Neutrophil (primary cell): Measurements from ENCODE around the gene NOX5.

ENCODE experiments used
- H3K27ac ChIP-seq: fragments of 200-600 bp; sonication (generic); 2 replicates; pipeline ENCODE4 v1.5.1; 2016; ENCODE audit warnings: mild to moderate bottlenecking, moderate library complexity
- H3K27me3 ChIP-seq: fragments of 200-600 bp; sonication (generic); 2 replicates; pipeline ENCODE4 v1.6.0; 2016; ENCODE audit warnings: mild to moderate bottlenecking
- H3K36me3 ChIP-seq: fragments of 200-600 bp; sonication (generic); 2 replicates; pipeline ENCODE4 v1.5.1; 2017
- H3K4me1 ChIP-seq, 2 experiments: fragments of 200-600 bp in 1 of 2; sonication (generic) in 1 of 2; 1 replicate in 1 of 2; 2 replicates in 1 of 2; pipeline versions ENCODE4 v1.5.1 to v1.6.1; 2013 to 2016; ENCODE audit warnings: low read depth in 1 of 2, low read length in 1 of 2, mild to moderate bottlenecking in 1 of 2, moderate library complexity in 1 of 2; ENCODE audit not compliant: control insufficient read depth in 1 of 2, insufficient read depth in 1 of 2
- H3K4me3 ChIP-seq, 2 experiments: fragments of 200-600 bp in 1 of 2; sonication (generic) in 1 of 2; 1 replicate in 1 of 2; 2 replicates in 1 of 2; pipeline ENCODE4 v1.5.1; 2013 to 2016; ENCODE audit warnings: low read depth in 1 of 2, low read length in 1 of 2, mild to moderate bottlenecking in 1 of 2, moderate library complexity in 1 of 2
- H3K9me3 ChIP-seq: fragments of 200-600 bp; sonication (generic); 2 replicates; pipeline ENCODE4 v1.5.1; 2016
- CTCF ChIP-seq: fragments of 200-600 bp; sonication (generic); IDR thresholded peaks from 2 replicates; pipeline ENCODE4 v1.5.1; 2016; ENCODE audit warnings: antibody characterized with exemption

The NOX5 gene

DNA sequence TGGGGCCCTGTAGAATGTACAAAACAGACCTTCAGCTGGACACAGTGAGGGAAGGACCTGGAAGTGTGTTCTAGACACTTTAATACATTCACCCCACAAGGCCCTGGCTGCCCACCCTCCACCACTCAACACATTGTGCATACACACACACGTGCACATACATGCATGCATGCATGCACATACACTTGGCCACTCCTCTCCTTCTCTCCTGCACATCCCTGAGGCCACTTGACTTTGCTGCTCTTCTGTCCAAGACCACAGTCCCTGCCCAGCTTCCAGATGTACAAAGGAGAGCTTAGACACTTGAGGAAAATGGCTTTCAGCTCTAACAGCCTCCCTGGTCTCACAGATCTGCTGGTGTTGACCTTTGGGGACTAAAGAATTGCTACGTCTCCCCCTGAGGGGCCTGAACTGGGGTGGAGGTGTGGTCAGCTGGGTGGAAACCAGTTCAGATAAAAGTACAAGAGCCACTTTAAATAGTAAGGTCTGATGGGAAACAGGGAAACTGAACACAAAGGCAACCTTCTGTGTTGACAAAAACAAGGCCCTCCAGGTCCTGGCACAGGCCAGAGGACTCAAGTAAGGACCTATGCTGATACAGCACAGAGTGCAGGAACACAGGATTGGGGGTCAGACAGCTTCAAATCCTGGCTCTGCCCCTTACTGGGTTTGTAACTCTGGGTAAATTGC is 24.8 kb upstream of the NOX5 start:
- H3K36me3 ChIP-seq, result no peaks in the 10 kb centered on the region
- H3K27me3 ChIP-seq, result no peaks in the 10 kb centered on the region
- H3K9me3 ChIP-seq, result no peaks in the 10 kb centered on the region
- TF ChIP-seq CTCF, result no peak
- no peak overlapping the region for H3K4me3 ChIP-seq
- H3K27ac ChIP-seq, result no peak overlapping the region
- H3K4me1 ChIP-seq, result no peaks in the 10 kb centered on the region

GRCh38 chr15:68990231-68990991 is 24.1 kb upstream of the NOX5 start:
- no peak for TF ChIP-seq CTCF
- Histone ChIP-seq H3K4me1 (no peaks in the 10 kb centered on the region), H3K4me3 (no peak overlapping the region), H3K27ac (no peak overlapping the region), H3K9me3 (no peaks in the 10 kb centered on the region), H3K36me3 (no peaks in the 10 kb centered on the region), H3K27me3 (no peaks in the 10 kb centered on the region)

DNA sequence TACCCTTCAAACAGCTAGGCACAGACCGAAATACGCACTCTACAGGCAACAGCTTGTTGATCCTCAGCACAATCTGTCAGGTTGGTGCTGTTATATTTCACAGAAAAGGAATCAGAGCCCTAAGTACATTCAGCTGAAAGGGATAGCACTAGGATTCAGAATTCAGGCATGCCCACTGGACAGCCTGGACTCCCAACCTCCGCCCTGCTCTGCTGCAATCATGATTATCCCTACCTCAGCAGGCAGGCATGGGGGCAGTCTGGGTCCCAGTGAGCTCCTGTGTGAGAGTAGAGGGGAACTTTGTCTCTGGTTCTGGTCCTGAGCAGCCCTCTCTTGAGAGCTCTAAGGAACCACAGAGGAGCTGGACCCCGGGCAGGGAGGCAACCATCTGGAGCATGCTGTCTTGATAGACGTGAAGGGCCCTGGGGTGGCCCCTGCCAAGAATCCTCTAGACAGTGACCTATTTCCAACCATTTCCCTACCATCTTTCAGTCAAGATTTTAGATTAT is 23.4 kb upstream of the NOX5 start:
- H3K4me1 ChIP-seq, result no peaks in the 10 kb centered on the region
- no peaks in the 10 kb centered on the region for H3K9me3 ChIP-seq
- no peaks in the 10 kb centered on the region for H3K27me3 ChIP-seq
- no peaks in the 10 kb centered on the region for H3K36me3 ChIP-seq
- no peak for TF ChIP-seq CTCF
- H3K27ac ChIP-seq, result no peak overlapping the region
- no peak overlapping the region for H3K4me3 ChIP-seq

DNA sequence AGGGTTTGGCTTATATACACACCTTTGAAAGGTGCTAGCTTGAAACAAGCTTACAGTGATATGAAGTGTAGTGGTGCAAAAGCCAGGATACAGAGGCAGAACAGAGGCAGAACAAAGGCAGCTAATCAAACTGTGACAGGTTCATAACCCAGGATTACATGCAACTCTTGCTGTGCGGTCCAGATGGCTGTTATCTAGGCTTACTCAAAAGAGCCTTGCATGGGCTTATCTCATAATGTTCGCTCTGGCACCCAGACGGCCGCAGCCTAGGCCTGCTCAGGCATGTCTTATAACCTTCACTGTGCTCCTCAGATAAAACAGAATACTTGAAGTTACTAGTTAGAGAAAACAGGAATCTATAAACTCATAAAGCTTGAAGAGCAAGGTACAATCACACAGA is 22.8 kb upstream of the NOX5 start:
- TF ChIP-seq CTCF, result no peak
- no peaks in the 10 kb centered on the region for H3K4me1 ChIP-seq
- no peak overlapping the region for H3K4me3 ChIP-seq
- no peaks in the 10 kb centered on the region for H3K9me3 ChIP-seq
- no peaks in the 10 kb centered on the region for H3K36me3 ChIP-seq
- no peak overlapping the region for H3K27ac ChIP-seq
- no peaks in the 10 kb centered on the region for H3K27me3 ChIP-seq

DNA sequence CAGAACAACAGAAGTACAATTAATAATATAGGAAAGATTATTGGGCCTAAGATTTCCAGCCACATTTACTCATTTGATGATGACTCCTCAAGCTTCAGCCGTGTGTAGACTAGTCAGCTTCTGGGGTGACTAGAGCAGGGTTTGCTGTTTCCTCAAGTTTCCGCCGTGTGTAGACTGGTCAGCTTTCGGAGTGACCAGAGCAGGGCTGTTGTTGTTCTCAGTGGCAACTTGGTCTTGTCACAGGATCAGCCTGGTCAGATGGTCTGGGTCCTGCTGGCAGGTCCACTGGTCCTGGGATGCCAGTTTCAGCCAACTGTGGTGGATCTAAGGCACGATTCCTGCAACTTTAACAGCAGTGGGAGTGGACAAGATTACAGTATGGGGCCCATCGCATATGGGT is 21.8 kb upstream of the NOX5 start:
- Histone ChIP-seq H3K27ac (no peak overlapping the region), H3K9me3 (no peaks in the 10 kb centered on the region), H3K4me3 (no peak overlapping the region), H3K27me3 (no peaks in the 10 kb centered on the region), H3K36me3 (no peaks in the 10 kb centered on the region), H3K4me1 (no peaks in the 10 kb centered on the region)
- TF ChIP-seq CTCF, result no peak
